ENCODE measurements around the gene LEFTY2.
"Not testable (repeated sequence)": the region's sequence is repeated elsewhere in the genome, so short reads cannot be mapped to it uniquely, and the experiment has no call there.

LEFTY2 gene

GRCh38 chr1:225899044-225899925 lies 41.7 kb downstream of the LEFTY2 start:
- no peak for DNase-seq

- no peak for DNase-seq
Observed at GRCh38 chr1:225897595-225898514, 43.2 kb downstream of the LEFTY2 start.

GRCh38 chr1:225896937-225897549 lies 44.0 kb downstream of the LEFTY2 start:
- no peak for DNase-seq

- no peak for DNase-seq
Observed at GRCh38 chr1:225896494-225896893, 44.5 kb downstream of the LEFTY2 start.

GRCh38 chr1:225892307-225892706 lies 48.7 kb downstream of the LEFTY2 start:
- no peak for DNase-seq

- no peak for DNase-seq
Observed at GRCh38 chr1:225891229-225891972, 49.6 kb downstream of the LEFTY2 start.

GRCh38 chr1:225890346-225891228 lies 50.4 kb downstream of the LEFTY2 start:
- no peak for DNase-seq

- DNase-seq = no peak
Observed at GRCh38 chr1:225889743-225890142, 51.3 kb downstream of the LEFTY2 start.

GRCh38 chr1:225888898-225889601 lies 52.0 kb downstream of the LEFTY2 start, which contains the start of gene LEFTY1:
LEFTY1 (minus strand) TSS chr1:225889146; CDS start chr1:225889066, 80 bp downstream.
- no peak for DNase-seq

GRCh38 chr1:225888289-225888897 lies 52.6 kb downstream of the LEFTY2 start:
- no peak for DNase-seq

- not testable (repeated sequence) for DNase-seq
Observed at GRCh38 chr1:225887554-225888288, 53.3 kb downstream of the LEFTY2 start.

- no peak for DNase-seq
Observed at GRCh38 chr1:225887030-225887314, 54.0 kb downstream of the LEFTY2 start.
